ENCODE data around the gene KDELR3. TPM values are rescaled to one million over a fixed set of nuclear protein-coding genes. Genes with fewer than 3 reads are reported as not detected.

The KDELR3 gene
- total and polyA plus RNA-seq, 8 donors, result 2.9 to 14.6 (median 5.8) TPM

DNA sequence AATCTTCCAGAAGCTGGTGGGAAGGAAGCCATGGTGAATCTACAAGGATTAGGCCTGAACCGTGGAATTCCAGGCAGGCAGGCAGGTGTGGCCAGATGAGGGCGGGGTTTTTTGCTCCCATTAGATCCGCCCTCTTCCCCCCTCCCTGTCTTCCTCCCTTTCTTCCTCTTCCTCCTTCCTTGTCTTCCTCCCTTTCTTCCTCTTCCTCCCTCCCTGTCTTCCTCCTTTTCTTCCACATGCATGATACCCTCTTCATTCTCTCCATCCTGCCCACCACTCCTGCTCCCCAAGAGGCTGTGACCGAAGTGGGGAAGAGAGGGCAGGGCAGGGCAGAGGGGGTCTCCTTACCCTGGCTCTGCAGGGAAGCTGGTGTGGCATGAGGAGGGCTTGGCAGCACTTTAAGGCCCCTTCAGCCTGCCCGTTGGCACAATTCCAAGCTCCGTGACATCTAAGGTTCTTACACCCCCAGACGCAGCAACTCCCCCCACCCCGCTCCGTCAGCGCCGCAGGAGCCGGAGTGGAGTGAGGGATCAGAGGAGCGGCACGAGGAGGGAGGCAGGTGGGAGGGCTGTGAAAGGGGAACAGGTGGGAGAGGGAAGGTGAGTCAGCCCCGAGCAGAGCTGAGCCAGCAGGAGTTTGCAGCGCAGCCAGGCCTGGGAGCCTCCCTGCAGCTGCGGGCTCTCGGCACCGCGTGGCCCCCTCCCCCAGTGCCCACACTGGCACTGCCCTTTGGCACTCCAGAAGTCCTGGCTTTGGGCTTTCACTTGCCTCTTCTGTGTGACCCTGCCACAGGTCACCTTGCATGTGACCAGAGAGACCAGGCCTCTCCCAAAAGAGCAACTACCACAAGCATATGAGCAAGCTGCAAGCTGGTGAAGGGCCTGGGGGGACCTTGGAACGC is 45.0 kb upstream of the KDELR3 start:
- 75 to 81% methylated on average over 21 of the region's 21 CpGs for WGBS, 2 donors
- TF ChIP-seq, protein P1, sequence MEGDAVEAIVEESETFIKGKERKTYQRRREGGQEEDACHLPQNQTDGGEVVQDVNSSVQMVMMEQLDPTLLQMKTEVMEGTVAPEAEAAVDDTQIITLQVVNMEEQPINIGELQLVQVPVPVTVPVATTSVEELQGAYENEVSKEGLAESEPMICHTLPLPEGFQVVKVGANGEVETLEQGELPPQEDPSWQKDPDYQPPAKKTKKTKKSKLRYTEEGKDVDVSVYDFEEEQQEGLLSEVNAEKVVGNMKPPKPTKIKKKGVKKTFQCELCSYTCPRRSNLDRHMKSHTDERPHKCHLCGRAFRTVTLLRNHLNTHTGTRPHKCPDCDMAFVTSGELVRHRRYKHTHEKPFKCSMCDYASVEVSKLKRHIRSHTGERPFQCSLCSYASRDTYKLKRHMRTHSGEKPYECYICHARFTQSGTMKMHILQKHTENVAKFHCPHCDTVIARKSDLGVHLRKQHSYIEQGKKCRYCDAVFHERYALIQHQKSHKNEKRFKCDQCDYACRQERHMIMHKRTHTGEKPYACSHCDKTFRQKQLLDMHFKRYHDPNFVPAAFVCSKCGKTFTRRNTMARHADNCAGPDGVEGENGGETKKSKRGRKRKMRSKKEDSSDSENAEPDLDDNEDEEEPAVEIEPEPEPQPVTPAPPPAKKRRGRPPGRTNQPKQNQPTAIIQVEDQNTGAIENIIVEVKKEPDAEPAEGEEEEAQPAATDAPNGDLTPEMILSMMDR (IDR thresholded peaks at IDR 0.05), result no peak
- H3K27ac ChIP-seq, result no peak overlapping the region
- DNase-seq (peak in 1 of 6 donors; percentile 63), ATAC-seq (peak in 1 of 4 donors; percentile 34), FAIRE-seq (no peak)
- no peak overlapping the region for H3K4me3 ChIP-seq
- H3K4me1 ChIP-seq, result no peaks in the 10 kb centered on the region
- no peaks in the 10 kb centered on the region for H3K9me3 ChIP-seq
- H3K27me3 ChIP-seq, result no peaks in the 10 kb centered on the region
- intact Hi-C loops (cut with DNase I), result no loop called here
- no peaks in the 10 kb centered on the region for H3K36me3 ChIP-seq

DNA sequence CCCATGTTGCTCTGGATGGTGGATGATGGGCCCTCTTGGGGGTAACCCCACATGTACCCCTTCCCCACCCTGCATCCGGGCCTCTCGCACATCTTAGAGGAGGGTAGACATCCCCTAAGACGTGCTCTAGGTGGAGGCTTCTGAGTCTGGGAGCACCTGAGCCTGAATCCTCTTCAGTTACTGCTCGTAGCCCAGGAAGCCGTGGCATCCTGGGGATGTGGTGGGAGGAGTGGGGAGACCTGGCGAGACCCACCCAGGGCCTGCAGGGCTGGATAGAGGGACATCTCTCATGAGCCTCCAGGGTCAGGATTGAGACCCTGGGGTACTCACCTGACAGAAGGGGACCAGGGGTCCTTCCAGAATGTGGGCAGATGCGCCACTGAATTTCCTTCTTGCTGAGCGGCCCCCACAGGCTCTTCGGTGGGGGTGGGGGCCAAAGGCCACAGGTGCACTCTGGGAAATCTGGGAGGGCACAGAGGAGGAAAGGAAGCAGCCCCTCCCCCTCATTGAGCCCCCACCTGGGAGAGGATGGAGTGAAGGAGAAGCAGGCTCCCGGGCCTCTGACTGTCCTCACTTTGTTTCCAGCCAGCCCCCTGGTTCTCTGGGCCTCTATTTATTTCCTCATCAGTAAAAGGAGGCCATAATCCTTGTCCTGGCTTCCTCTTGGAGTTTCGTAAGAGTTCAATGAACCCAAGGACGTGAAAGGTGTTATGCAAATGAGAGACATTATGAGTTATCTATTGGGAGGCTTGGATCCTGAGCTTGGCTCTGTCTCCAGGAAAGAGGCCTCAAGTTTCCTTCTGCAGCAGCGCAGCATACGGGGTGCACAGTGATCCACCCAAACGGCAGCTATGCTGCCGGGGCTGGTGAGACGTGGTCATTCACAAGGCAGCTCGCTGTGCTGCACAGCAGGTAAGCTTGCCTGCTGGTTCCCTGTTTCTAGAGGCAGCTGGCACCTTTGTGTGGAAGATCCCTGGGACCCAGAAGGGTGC is 44.1 kb upstream of the KDELR3 start:
- FAIRE-seq (no peak), ATAC-seq (peak; percentile 61 to 75 (median 67)), DNase-seq (peak in 1 of 6 donors; percentile 32)
- Histone ChIP-seq H3K9me3 (no peaks in the 10 kb centered on the region), H3K27me3 (no peaks in the 10 kb centered on the region), H3K4me1 (no peaks in the 10 kb centered on the region), H3K36me3 (no peaks in the 10 kb centered on the region), H3K4me3 (no peak overlapping the region), H3K27ac (peak overlapping the region in 2 of 4 donors; percentile 27 to 31)
- TF ChIP-seq, protein P1 (IDR thresholded peaks at IDR 0.05), result no peak
- WGBS, 2 donors, result 75 to 76% methylated on average over 18 of the region's 18 CpGs
- intact Hi-C loops (cut with DNase I), result no loop called here

DNA sequence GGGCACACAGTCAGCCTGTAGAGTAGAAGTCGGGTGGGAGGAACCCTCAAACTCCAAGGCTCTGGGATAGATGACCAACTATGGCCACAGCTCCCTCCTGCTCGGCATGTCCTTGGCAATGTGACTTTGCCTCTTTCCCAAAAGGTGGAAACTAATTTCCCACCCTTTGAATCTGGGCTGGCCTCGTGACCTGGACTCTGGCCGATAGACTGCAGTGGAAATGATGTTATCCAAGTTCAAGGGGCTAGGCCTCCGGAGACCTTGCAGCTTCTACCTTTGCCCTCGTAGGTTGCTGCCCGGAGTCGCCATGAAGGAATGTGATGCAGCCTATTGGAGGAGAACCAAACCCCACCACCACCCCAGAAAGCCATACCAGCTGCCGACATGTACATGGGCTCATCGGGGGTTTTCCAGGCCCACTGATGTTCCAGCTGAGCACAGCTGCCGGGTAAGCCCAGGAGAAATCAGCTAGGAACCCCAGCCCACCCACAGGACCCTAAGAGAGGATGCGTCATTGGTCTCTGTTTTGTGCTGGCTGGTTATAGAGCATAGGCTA is 43.3 kb upstream of the KDELR3 start:
- ATAC-seq (no peak), DNase-seq (no peak), FAIRE-seq (no peak)
- Histone ChIP-seq H3K4me1 (no peaks in the 10 kb centered on the region), H3K9me3 (no peaks in the 10 kb centered on the region), H3K36me3 (no peaks in the 10 kb centered on the region), H3K27ac (peak overlapping the region in 2 of 4 donors; percentile 27 to 31), H3K27me3 (no peaks in the 10 kb centered on the region), H3K4me3 (no peak overlapping the region)
- 86% methylated on average over 12 of the region's 12 CpGs for WGBS, 2 donors
- intact Hi-C loops (cut with DNase I), result no loop called here
- TF ChIP-seq, protein P1 (IDR thresholded peaks at IDR 0.05), result no peak

DNA sequence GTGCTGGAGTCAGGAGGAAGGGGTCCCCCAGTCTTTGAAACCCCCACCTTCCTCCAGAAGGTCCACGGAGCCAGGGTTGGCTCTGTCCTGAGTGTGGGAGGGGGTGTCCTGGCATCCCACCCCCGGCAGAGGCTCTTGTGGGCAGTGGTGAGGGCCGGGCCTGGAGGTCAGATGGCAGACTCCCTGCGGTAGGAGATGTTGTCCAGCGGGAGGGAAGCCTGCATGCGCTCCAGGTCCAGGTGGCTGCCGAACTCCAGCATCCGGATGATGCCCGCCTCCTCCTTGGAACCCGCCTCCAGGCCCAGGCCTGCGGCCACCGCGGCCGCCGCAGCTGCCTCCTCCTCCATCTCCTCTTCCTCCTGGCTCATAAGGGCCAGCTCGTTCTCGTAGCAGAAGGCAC is 41.3 kb upstream of the KDELR3 start:
- Histone ChIP-seq H3K27ac (no peak overlapping the region), H3K36me3 (no peaks in the 10 kb centered on the region), H3K4me1 (no peaks in the 10 kb centered on the region), H3K27me3 (no peaks in the 10 kb centered on the region), H3K4me3 (no peak overlapping the region), H3K9me3 (no peaks in the 10 kb centered on the region)
- no peak for ATAC-seq
- intact Hi-C loops (cut with DNase I), result no loop called here
- no peak for FAIRE-seq
- DNase-seq, result peak in 1 of 6 donors; percentile 47
- WGBS, 2 donors, result 81% methylated on average over 15 to 17 of the region's 17 CpGs
- TF ChIP-seq, protein P1 (IDR thresholded peaks at IDR 0.05), result no peak

All from pancreas (tissue), 10 donors.